HG03469 (cell line): ENCODE results near the gene CORIN.

Experiments used
- ATAC-seq: cut with Tn5 transposase; IDR thresholded peaks from one replicate; pipeline ENCODE4 v1.9.1; 2021; ENCODE audit warnings: mild to moderate bottlenecking, moderate library complexity, moderate number of reproducible peaks; ENCODE audit not compliant: unreplicated experiment

CORIN gene, protein sequence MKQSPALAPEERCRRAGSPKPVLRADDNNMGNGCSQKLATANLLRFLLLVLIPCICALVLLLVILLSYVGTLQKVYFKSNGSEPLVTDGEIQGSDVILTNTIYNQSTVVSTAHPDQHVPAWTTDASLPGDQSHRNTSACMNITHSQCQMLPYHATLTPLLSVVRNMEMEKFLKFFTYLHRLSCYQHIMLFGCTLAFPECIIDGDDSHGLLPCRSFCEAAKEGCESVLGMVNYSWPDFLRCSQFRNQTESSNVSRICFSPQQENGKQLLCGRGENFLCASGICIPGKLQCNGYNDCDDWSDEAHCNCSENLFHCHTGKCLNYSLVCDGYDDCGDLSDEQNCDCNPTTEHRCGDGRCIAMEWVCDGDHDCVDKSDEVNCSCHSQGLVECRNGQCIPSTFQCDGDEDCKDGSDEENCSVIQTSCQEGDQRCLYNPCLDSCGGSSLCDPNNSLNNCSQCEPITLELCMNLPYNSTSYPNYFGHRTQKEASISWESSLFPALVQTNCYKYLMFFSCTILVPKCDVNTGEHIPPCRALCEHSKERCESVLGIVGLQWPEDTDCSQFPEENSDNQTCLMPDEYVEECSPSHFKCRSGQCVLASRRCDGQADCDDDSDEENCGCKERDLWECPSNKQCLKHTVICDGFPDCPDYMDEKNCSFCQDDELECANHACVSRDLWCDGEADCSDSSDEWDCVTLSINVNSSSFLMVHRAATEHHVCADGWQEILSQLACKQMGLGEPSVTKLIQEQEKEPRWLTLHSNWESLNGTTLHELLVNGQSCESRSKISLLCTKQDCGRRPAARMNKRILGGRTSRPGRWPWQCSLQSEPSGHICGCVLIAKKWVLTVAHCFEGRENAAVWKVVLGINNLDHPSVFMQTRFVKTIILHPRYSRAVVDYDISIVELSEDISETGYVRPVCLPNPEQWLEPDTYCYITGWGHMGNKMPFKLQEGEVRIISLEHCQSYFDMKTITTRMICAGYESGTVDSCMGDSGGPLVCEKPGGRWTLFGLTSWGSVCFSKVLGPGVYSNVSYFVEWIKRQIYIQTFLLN

DNA sequence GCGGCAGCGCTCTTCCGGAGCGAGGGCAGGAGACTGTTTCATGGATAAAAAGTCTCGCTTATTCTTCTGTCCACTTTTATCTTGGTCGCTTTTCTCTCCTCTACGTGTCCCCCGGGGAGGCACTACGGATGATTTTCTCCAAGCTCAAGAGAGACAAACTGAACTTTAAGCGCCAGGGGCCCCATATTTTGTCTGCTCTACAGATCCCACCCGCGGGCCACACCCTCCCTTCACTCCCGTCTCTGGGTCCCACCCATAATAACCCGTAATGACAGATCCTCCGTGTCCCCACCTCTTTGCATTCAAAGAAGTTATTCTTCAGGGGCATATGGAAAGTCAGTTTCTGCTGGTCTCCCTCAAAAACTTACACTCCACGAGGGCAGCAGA lies at the start of gene CORIN:
Gene CORIN (minus strand): TSS at position 160 of the 387 bp plus-strand sequence. CDS start 118 bp downstream, at position 42.
- no peak for ATAC-seq

DNA sequence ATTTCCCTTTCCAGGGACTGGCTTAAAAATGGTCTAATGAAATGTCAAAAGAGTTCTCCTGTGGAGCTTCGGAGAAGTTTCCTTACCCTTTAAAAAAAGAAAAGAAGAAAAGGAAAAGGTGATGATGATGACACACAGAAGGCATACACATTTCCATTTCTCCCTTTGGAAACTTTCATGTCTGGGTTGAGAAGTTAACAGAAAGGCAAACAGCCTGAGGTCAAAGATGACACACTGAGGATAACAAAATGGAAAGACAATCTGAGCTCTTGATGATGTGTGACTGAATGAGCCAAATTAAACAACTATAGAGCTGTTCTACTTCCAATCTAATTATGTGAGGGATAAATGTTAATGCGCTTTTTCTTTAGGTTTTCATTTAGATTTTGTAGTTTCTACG lies 44.4 kb upstream of the CORIN start:
- ATAC-seq: no peak

DNA sequence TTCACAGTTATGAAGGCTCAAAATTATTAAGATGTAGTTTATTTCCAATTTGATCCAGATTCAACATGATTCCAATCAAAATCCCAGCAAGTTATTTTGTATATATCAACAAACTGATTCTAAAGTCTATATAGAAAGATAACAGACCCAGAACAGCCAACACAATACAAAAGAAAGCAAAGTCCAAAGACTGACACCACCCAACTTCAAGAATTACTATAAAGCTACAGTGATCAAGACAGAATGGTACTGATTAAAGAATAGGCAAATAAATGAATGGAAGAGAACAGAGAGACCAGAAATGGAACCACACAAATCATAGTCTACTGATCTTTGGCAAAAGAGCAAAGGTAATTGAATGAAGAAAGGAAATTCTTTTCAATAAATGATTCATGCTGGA lies 41.6 kb upstream of the CORIN start:
- ATAC-seq: no peak

DNA sequence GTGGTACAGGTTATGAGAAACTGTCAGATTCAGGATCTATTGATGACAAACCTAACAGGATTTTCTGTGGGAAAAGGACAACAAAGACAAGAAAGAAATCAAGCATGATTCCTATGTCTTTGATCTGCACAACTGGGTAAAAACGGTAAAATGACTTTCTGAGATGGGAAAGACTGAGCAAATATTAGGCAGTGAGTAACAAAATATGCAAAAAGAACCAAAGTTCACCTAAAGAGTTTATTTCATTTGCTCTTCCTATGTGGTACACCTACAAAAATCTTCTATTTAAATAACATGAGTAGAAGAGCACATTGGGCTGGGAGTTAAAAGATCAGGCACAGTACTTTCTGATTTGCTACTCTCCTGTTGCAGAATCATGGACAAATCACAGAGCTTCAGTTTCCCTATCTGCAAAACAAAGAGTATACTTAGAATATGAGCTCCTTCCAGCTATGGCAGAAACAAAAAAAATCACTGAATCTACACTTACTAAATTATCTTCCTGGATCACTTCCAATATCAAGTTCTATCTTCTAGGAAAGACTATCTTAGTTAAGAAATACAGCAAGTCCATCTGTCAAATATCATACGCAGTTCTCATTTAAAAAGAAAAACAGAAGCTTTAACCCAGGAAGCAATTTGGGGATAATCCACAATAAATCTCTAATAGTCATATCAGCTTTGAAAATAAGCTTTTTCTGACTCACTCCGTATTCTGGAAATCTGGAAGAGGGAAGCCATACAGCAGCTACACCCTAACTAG lies 39.1 kb upstream of the CORIN start:
- ATAC-seq: no peak

DNA sequence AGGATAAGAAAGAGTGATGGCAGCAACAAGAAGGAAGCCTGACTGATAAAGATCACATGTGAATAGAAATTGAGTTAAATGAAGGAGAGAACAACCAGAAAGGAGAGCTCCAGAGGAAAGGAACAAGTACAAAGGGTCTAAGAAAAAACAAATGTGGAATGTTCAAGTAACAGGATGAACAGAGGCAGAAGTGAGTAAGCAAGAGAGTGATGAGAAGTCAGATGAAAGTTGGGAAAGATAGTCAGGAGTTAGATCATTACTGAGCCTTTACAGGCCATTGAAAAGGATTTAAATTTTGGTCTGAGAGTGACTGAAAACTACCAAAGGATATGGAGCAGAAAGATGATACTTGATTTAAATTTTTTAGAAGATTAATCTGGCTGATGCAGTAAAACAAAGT lies 38.4 kb upstream of the CORIN start:
- no peak for ATAC-seq

DNA sequence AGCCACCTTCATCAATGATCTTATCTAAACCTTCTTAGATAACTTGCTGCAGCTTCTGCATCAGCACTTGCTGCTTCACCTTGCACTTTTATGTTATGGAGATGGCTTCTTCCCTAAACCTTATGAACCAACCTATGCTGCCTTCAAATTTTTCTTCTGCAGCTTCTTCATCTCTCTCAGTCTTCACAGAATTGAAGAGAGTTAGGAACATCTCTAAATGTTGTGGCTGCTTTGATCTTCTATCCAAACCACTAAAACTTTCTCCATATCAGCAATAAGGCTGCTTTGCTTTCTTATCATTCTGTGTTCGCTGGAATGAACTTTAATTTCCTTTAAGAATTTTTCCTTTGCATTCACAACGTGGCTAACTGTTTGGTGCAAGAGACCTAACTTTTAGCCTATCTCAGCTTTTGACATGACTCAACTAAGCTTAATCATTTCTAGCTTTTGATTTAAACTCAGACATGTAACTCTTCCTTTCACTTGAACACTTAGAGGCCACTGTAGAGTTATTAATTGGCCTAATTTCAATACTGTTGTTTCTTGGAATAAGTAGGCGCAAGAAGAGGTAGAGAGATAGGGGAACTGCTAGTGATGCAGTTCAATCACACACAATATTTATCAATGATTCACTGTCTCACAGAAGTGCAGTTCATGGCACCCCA lies 36.1 kb upstream of the CORIN start:
- no peak for ATAC-seq

DNA sequence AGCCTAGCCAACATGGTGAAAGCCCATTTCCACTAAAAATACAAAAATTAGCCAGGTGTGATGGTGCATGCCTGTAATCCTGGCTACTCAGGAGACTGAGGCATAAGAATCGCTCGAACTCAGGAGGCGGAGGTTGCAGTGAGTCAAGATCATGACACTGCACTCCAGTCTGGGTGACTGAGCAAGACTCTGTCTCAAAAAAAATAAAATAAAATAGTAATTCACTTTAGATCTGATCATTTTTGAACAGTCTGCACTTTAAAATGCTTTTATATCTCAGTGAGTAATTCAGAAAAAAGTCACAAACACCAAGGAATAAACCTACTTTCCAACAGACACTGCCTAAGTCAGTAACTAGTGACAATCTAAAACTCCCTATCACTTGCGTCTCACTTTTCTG lies 25.6 kb upstream of the CORIN start:
- ATAC-seq: no peak

DNA sequence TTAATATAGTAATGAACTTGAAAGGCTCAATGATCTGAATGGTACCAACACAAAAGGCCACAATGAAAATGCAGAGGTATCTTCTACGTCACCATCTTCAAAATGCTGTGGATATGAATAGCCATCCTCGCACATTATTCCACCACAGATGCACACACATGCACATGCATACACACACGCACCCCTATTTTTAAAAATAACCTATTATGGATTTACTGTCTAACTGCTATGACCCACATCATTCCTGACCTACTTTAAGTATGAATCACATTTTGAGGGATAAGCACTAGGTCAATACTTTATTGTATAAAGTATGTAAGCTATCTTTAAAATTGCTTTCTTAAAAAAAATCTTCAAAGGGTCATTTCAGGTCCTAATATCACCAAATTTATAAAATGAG lies 24.4 kb upstream of the CORIN start:
- ATAC-seq: no peak

DNA sequence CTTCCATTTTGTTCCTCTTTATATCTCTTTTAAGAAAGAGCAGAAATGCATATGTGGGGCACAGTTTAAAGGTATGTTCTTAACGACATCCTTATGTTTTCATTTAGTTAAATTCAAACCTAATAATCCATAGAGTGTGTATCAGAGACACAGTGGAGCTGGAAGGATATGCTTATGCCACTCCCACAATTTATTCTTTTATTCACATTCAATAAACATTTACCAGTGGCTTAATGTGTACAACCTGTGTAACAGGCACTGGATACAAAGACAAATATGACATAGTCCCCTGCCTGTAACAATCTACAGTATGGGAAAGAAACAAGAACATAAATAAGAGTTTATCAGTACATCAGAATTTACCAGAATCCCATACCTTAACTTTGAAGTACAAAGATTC lies 22.4 kb upstream of the CORIN start:
- ATAC-seq: no peak

DNA sequence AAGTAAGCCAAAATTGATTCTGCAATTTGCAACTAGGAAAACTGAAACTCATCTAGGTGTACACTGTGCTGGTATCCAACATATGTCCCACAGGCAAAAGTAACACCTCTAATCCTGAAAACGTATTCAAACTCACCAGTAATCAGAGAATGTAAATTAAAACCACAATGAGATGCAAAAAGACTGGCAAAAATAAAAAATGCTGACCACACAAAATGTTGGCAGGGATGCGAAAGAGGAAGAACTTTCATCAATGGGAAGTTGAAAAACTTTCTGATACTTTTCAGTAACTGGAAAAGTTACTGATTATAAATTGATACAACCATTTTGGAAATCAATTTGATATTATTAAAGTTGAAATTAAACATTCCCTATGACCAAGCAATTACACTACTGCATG lies 20.1 kb upstream of the CORIN start:
- ATAC-seq: no peak

DNA sequence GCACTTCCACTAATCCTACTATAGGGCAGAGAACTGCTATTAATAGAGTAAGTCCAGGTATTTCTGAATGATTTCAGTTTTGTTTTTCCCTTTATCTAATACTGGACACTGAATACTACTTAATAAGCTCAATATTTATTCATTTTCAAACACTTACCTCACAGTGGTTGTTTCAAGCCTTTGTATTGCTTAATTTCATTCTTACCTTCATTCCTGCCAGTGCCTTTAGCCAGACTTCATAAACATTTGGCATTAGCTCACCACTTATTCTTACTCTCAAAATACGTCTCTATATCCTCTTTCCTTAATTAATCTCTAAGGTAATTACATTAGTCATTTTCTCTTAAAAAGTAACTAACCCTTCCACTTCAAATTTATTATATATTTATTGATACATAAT lies 18.8 kb upstream of the CORIN start:
- ATAC-seq: no peak

DNA sequence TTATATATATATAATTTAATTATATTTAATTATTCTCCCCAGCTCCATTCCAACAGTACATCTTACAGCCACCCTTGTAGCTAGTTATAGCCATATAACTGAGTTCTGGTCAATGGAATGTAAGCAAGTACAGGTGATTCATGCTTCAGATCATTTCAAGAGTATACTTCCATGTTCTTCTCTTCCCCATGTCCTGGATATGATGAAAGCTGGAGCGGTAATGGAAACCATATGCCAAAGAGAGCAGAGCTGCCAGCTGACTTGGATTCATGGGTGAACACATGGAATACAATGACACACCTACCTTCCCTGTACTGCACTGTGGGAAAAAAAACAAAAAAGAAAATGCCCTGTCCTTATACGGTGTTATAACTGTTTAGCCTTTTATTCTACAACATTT lies 17.5 kb upstream of the CORIN start:
- no peak for ATAC-seq

DNA sequence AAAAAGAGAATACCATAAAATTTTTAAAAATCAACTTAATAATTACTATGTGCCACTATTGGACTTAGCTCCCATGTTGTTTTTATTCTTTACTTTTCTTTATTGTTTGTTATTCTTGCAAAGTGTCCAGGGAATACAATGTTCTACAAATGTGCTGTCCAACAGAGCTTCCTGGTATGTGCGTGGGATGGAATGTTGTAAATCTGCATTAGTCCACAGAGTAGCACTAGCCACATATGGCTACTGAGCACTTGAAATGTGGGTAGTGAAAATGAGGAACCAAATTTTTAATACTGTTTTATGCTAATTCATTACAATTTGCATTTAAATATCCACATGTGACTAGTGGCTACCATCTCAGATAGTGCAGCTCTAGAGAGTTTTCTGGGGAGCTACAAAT lies 14.3 kb upstream of the CORIN start:
- no peak for ATAC-seq

DNA sequence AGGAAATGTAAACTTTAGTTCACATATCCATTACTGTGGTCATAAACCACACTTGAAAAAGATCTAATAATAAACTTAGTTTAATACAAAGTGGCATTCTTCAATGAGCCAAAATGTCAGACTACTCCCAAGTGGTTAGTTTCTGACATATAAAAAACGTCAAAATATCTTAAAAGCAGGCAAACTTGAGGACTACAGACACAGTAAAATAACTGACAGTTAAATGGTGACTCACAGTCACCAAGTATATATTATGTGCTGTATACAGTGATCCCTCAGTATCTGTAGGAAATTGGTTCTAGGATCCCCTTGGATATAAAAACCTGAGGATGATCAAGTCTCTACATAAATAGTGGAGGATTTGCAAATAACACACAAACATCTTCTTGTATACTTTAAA lies 11.6 kb upstream of the CORIN start:
- ATAC-seq: no peak

DNA sequence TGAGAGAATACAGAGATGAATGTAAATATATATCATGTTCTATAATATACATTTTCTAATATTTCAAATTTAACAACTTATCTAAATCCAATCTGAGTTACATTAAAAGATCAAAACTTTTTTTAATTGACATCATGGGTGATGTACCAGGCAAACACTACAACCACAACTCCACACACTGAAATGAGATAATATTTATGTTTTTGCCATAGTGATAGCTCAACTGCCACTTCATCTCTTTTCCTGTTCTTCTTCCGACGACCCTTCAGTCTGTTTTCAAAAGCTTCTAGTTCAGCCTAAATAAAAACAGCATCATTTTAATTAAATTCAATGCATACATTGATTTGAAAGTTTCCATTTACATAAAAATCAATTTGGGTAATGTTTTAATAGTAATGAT lies 10.2 kb upstream of the CORIN start:
- no peak for ATAC-seq

DNA sequence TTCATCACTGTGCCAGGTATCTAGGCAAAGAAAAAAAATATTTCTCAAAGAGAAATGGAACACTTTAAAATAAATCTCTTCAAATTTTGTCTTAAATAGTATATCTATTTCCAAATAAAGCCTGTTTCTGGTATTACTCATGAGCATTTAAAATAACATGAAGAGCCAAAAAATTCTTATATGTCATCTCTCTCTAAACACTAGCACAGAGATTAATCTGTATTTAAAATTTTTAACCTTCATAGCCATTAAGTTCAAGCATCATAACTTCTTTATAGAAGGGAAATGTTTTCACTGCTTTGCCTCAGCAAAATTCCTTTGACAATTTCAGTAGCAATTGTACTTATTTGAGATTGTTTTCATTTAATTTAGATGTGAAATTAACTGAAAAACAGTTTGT lies 5.1 kb upstream of the CORIN start:
- ATAC-seq: no peak

DNA sequence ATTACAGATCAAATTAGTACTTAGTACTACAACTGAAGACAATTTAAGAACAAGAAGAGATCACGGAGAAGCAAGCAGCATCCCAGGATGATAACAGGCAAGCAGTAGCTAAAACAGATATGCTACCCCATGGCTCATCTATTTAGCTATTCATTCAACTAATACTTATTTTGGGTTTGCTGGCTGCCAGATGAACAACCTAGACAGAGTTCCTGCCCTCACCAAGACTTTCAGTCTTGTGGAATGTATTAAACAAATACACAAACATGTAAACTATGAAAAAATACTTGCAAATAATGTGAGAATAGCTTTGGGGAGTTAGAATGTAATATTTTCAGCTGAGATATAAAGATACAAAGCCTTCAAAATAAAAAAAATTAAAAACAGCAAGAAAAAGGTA lies 2.4 kb upstream of the CORIN start:
- ATAC-seq: no peak

DNA sequence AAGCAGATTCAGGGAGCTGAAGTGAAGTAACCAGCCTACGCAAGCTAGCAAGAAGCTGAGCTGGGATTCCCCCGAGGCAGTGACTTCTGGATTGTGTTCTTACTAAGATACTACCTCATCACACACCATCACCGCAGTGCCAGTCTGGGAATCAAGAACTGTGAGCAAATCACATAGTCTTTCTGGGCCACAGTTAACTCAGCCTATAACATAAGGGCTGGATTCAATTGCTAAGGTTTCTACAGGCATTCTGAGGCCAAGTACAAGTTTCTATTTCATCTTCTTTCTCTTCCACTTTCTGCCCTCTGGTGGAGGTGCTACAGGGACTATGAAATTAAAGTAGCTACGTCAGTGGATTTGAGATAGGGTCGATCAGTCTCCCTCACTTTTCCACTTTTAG lies 1.4 kb upstream of the CORIN start:
- ATAC-seq: peak; percentile 47

DNA sequence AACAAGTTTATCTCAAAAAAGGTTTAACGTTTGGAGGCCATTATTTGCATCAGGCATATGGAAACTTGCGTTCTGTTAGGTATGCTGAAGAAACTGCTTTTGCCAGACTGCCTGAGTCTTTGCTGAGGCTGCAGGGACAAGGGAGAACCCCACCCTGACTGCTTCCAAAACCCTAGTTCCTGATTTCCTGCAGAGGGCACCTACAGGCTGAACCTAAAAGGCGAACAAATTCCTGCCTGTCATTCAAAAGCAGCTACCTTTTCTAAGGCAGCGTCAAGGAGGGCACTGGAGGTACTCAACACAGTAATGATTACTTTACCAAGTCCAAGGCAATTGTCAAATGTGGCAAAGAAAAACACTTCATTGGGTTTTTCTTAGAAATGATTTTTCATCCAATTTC lies 578 bp upstream of the CORIN start:
- no peak for ATAC-seq

DNA sequence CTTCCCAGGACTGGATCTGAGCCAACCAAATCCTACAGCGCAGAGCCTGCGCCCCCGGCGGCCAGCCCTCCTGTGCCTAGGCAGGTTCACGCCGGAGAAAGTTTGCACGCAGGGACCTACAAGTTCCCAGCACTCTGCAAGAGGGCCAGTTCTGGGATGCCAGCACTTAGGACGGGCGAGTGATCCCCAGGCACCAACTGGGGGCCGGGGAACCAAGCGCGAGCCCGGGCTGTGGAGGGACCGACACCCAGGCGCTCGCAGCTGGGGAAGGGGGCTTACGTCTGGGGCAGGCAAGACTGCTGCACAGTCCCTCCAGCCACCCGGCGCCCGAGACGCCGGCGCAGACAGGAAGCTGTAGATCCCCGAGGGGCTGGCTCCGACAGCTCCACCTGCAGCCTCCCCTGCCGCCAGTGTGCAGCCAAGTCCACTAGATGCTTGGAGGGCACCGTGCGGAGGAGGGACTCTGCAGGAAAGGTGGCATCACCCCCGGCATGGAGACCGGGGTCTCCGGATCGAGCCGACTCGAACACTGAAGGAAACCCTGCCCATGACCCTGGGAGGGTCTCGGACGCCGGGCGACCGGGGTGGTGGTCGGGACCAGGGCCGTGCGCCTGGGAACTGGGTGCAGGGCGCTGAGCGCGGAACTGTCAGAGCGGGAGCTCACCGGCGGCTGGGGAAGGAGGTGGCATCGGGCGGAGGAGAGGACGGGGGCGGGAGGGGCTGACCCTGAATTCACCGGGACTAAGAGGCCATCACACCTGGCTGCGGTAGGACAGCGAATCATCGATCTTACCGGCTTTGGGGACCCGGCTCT lies 566 bp downstream of the CORIN start:
- peak; percentile 34 for ATAC-seq
